Endothelial cell (in vitro differentiated cells): ENCODE data around the gene LAMC2. TPM values are rescaled to one million over a fixed set of nuclear protein-coding genes. Genes with fewer than 3 reads are reported as not detected.

Experiments
- DNase-seq: peaks from one replicate; pipeline ENCODE4 v3.0.0; 2021; ENCODE audit warnings: low spot score
- H3K27ac Mint-ChIP-seq: one replicate; pipeline ENCODE4 v1.8.0; 2021; ENCODE audit warnings: mixed read lengths, inconsistent platforms; ENCODE audit not compliant: unreplicated experiment
- H3K27me3 Mint-ChIP-seq: one replicate; pipeline ENCODE4 v1.8.0; 2021; ENCODE audit warnings: mild to moderate bottlenecking, moderate library complexity, mixed read lengths, inconsistent platforms; ENCODE audit not compliant: unreplicated experiment
- H3K36me3 Mint-ChIP-seq: one replicate; pipeline ENCODE4 v1.8.0; 2021; ENCODE audit warnings: mild to moderate bottlenecking, low read depth, mixed read lengths, inconsistent platforms; ENCODE audit not compliant: unreplicated experiment
- H3K4me1 Mint-ChIP-seq: one replicate; pipeline ENCODE4 v1.8.0; 2021; ENCODE audit warnings: mild to moderate bottlenecking, mixed read lengths, inconsistent platforms; ENCODE audit not compliant: unreplicated experiment
- H3K4me3 Mint-ChIP-seq: one replicate; pipeline ENCODE4 v1.8.0; 2021; ENCODE audit warnings: mild to moderate bottlenecking, mixed read lengths, inconsistent platforms; ENCODE audit not compliant: unreplicated experiment
- H3K9me3 Mint-ChIP-seq: one replicate; pipeline ENCODE4 v1.8.0; 2021; ENCODE audit warnings: mixed read lengths, inconsistent platforms; ENCODE audit not compliant: unreplicated experiment
- total RNA-seq: library from RNA; stranded (reverse); fragmentation: NEBNext Ultra II Directional; extraction: Animal tissue kit (Norgen Biotek cat#: 25700); gene quantifications from one replicate; pipeline ENCODE4 v1.2.1, GENCODE V29; 2021; ENCODE audit not compliant: unreplicated experiment
- TF ChIP-seq, protein P1 (sequence below): fragments of 200-600 bp; sonication (generic); IDR thresholded peaks from one replicate; pipeline ENCODE4 v1.5.0; 2021; ENCODE audit warnings: antibody characterized with exemption; ENCODE audit not compliant: unreplicated experiment

The LAMC2 gene
- total RNA-seq, 1 donor from 2014 or later = 2.3 TPM

DNA sequence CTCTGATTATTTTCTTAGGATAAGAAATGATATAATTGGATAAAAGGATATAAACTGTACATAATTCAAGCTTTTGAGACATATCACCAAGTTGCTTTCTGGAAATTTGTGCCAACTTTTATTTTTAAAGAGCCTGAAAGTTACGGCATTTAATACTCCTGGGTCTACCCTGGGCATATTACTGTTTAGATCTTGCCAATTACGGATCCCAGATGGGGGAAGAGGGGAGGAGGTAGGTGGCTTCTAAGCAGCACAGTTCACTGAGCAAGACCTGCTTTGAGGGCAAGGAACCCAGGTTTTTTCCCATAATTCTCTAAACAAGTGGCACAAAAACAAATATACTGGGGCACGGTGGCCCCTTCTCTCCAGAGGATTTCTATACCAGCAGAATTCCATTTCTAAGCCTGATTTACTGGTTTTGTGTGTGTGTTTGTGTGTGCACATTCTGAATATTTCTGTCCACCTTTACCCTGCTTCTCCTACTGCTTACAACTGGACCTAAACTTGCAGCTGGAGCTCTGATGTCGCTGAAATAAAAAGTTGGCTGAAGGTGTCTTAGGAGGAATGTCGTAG is 76.7 kb downstream of the LAMC2 start:
- no peaks in the 10 kb centered on the region for H3K9me3 Mint-ChIP-seq
- peaks cover 3% of the 10 kb centered on the region for H3K27me3 Mint-ChIP-seq
- peaks cover 7% of the 10 kb centered on the region for H3K4me1 Mint-ChIP-seq
- H3K27ac Mint-ChIP-seq = no peak overlapping the region
- no peak overlapping the region for H3K4me3 Mint-ChIP-seq
- DNase-seq = no peak
- TF ChIP-seq, protein P1, sequence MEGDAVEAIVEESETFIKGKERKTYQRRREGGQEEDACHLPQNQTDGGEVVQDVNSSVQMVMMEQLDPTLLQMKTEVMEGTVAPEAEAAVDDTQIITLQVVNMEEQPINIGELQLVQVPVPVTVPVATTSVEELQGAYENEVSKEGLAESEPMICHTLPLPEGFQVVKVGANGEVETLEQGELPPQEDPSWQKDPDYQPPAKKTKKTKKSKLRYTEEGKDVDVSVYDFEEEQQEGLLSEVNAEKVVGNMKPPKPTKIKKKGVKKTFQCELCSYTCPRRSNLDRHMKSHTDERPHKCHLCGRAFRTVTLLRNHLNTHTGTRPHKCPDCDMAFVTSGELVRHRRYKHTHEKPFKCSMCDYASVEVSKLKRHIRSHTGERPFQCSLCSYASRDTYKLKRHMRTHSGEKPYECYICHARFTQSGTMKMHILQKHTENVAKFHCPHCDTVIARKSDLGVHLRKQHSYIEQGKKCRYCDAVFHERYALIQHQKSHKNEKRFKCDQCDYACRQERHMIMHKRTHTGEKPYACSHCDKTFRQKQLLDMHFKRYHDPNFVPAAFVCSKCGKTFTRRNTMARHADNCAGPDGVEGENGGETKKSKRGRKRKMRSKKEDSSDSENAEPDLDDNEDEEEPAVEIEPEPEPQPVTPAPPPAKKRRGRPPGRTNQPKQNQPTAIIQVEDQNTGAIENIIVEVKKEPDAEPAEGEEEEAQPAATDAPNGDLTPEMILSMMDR = no peak
- H3K36me3 Mint-ChIP-seq = no peaks in the 10 kb centered on the region

DNA sequence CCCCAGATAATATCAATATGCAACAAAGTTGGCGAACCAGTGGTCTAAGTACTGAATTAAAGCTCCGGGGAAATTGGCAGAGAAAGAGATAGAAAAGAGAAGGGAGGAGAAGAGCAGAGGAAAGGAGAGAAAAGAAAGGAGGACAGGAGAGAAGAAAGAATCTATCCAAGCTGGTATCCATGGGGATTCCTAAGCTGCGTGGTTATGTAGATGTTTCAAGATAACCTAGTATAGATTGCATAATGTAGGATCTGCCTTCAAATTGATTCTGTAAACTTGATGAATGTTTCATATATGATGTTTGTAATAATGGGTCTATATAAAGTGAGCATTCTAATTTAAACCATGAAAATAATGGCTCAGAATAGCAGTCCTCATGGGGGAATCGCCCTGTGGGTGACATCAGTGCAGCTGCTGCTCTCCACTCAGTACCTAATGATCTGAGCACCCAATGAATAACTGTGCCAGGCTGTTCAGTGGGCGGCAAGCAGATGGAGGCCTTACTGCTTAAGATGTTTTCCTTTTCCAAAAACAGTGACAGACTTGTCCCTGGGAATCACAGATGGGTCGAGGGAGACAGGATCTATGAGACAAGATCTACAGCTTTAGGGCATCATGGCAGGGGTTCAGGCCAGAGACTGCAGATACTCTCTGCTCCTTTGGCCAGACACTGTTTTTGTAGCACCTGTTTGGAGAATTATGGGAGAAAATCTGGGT is 78.0 kb downstream of the LAMC2 start:
- Mint-ChIP-seq H3K9me3 (no peaks in the 10 kb centered on the region), H3K27ac (no peak overlapping the region), H3K4me3 (no peak overlapping the region), H3K27me3 (peaks cover 3% of the 10 kb centered on the region), H3K4me1 (peaks cover 10% of the 10 kb centered on the region), H3K36me3 (no peaks in the 10 kb centered on the region)
- TF ChIP-seq, protein P1 = no peak
- DNase-seq = no peak

DNA sequence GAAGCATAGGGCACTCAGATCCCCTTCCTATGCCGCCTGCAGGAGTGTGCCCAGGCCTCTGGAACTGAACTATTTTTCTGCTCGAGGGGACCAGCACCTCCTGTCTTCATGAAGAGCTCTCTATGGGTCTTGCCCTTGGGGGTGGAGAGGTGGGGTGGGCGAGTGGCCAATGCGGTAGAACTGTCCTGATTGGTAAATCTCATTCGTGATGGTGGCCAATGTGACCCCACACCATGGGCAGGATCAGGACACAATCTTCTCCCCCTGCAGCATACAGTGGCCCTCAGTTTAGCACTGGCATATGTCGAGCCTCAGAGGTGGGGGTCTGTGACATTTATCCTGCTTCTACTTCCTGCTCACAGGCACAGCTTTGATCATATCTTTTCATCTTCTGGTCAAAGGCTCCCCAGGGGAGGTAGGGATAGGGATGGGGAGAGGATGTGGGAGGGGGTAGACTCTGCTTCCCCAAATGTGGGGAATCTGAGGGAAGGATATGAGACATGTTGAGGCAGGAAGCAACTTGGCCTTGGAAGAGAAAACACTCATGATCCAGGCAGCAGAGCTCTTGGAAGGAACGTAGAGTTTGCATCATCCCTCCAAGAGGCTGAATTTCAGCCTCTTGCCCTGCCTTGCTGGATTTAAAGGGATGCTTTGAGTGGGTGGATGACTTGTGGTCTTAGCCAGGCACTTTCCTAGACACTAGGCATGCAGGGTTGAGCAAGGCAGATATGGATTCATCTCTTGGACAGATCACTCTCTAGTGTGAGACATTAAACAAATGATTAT is 81.8 kb downstream of the LAMC2 start:
- DNase-seq = no peak
- no peak overlapping the region for H3K27ac Mint-ChIP-seq
- TF ChIP-seq, protein P1 = no peak

DNA sequence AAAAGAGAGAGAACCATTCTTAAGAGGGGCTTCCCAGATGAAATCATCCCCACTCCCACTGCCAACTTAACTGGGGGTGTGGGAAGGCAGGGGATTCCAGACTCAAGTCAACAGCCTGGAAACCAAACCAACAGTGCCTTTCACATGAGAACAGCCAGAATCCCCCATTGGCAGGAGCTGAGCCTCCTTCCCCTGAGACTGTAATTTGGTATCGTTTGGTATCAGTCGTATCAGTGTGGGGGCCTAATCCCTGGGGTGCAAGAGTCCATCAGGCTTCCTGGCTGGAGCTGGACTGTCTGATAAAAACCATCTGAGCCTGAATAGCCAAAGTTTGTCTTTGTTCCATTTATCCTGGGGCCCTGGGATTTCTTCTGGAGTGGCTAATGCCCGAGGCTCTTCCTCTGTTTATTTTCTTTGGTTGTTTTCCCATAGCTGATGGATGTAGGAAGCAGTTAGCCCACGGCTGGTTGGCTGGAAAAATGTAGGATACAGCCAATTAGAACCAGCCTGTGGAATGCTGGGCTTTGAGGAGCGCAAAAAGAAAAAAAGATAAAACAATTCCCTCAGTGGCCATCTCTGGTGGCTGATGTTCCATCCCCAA is 84.6 kb downstream of the LAMC2 start:
- H3K9me3 Mint-ChIP-seq = no peaks in the 10 kb centered on the region
- no peak overlapping the region for H3K4me3 Mint-ChIP-seq
- H3K4me1 Mint-ChIP-seq = peaks cover 22% of the 10 kb centered on the region
- TF ChIP-seq, protein P1 = no peak
- H3K27ac Mint-ChIP-seq = no peak overlapping the region
- H3K36me3 Mint-ChIP-seq = no peaks in the 10 kb centered on the region
- H3K27me3 Mint-ChIP-seq = peaks cover 2% of the 10 kb centered on the region
- DNase-seq = no peak

More for the DNA sequence above, 81.8 kb downstream of the LAMC2 start:
- H3K4me1 Mint-ChIP-seq = peaks cover 22% of the 10 kb centered on the region
- peaks cover 2% of the 10 kb centered on the region for H3K27me3 Mint-ChIP-seq
- no peak overlapping the region for H3K4me3 Mint-ChIP-seq
- H3K36me3 Mint-ChIP-seq = no peaks in the 10 kb centered on the region
- H3K9me3 Mint-ChIP-seq = no peaks in the 10 kb centered on the region
